HEK293 (cell line): ENCODE measurements around the gene DHRS7B.

Experiments
- KLF7 ChIP-seq: fragments of 450-650 bp; formaldehyde crosslinking; IDR thresholded peaks from 2 replicates; pipeline ENCODE4 v1.5.1; 2016; ENCODE audit warnings: missing biosample characterization, missing genetic modification characterization, borderline replicate concordance
- ZNF202 ChIP-seq: fragments of 450-650 bp; formaldehyde crosslinking; IDR thresholded peaks from 2 replicates; pipeline ENCODE4 v1.5.1; 2016; ENCODE audit warnings: missing biosample characterization, missing genetic modification characterization, borderline replicate concordance
- ZNF830 ChIP-seq: fragments of 450-650 bp; IDR thresholded peaks from 2 replicates; pipeline ENCODE4 v1.5.0; 2018; ENCODE audit warnings: missing biosample characterization, missing genetic modification characterization, low read depth, mild to moderate bottlenecking, moderate library complexity

DNA sequence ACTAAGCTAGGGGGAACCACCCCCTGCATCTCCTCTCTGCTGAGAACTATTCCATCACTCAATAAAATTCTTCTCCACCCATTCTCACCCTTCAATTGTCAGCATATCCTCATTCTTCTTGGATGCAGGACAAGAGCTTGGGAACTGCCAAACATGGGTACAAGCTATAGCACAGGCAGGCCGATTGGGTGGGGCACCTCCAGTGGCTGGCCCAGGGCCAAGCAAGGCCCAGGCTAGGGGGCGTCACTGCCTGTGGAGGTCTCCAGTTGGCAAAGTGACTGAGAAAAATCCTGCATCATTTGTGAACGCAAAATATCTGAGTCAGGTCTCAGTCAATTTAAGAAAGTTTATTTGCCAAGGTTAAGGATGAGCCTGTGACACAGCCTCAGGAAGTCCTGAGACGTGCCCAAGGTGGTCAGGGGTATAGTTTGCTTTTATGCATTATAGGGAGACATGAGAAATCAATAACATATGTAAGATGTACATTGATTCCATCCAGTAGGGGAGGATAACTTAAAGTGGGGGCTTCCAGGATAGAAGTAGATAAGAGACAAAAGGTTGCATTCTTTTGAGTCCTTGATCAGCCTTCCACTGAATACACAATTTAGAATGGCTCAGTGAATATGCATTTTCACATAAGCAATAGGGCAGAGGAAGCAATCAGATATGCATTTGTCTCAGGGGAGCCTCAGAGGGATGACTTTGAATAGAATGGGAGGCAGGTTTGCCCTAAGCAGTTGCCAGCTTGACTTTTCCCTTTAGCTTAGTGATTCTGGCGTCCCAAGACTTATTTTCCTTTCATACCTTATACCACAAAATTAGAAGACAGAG, 21.5 kb upstream of the DHRS7B start:
- no peak for TF ChIP-seq ZNF830 (tag by site-specific recombination)
- TF ChIP-seq KLF7 (tag by site-specific recombination), result no peak
- TF ChIP-seq ZNF202 (tag by site-specific recombination), result no peak
